ENCODE data around the gene SDR42E2. TPM values are rescaled to one million over a fixed set of nuclear protein-coding genes. Genes with fewer than 3 reads are reported as not detected.
A peak's percentile ranks its signal among the peaks of the same experiment; 100 is the strongest.

SDR42E2 gene
- total RNA-seq, 2 experiments from 2014 or later, result not detected

DNA sequence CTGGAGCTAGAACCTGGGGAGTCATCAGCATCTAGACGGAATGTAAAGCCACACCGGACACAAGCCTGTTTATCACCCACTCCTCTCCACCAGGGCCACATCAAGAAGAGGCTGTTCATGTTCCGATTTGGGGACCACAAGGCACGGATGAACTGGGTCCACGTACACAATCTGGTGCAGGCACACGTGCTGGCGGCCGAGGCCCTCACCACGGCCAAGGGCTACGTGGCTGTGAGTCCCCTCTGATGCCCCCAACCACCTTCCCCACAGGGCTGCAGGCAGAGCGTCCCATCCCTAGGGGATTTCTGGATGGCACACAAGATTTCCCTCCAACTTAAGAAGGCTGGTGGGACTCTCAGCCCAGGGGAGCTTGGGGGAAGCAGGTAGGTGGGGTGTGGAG is 19.1 kb downstream of the SDR42E2 start:
- H3K36me3 Mint-ChIP-seq, result no peaks in the 10 kb centered on the region
- no peaks in the 10 kb centered on the region for H3K9me3 Mint-ChIP-seq
- H3K4me1 Mint-ChIP-seq, result no peaks in the 10 kb centered on the region
- H3K27ac Mint-ChIP-seq, result no peak overlapping the region
- no peaks in the 10 kb centered on the region for H3K27me3 Mint-ChIP-seq
- no peak overlapping the region for H3K4me3 Mint-ChIP-seq
- DNase-seq, result no peak

DNA sequence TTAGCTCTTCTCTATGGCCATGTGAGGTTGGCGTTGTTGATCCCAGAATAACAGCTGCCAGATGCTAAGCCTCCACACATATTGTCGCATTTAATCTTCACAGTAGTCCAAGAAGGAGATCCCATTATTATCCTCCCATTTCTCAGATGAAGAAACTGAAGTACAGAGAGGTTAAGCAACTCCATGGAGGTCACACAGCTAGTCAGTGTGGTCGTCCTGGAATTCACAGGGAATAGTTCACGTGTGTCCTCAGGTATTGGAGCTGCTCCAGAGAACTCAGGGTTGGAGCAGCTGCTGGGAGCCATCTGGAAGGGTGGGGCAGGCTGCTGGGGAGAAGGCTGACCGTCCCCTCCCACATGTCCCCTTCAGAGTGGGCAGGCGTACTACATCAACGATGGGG is 19.5 kb downstream of the SDR42E2 start:
- Mint-ChIP-seq H3K27me3 (no peaks in the 10 kb centered on the region), H3K4me3 (no peak overlapping the region), H3K4me1 (no peaks in the 10 kb centered on the region), H3K9me3 (no peaks in the 10 kb centered on the region), H3K27ac (no peak overlapping the region), H3K36me3 (no peaks in the 10 kb centered on the region)
- no peak for DNase-seq

DNA sequence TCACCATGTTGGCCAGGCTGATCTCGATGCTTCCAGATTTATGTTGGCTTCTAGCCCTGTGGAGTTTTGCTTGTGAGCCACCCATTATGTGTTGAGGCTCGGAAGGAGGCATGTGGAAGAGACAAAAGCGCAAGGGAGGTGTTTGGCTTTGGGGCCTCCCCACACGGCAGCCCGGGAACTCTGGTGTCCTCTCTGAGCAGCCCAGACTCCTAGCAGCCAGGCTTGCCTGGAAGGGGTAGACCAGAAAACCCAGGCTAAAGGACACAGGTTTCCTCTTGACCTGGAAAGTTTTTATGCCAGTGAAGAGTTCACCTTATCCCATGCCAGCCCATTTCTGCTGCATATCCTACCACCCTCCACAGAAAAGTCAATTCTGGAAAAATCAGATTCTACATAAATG is 21.0 kb downstream of the SDR42E2 start:
- H3K9me3 Mint-ChIP-seq, result no peaks in the 10 kb centered on the region
- no peak for DNase-seq
- H3K27ac Mint-ChIP-seq, result no peak overlapping the region
- H3K36me3 Mint-ChIP-seq, result no peaks in the 10 kb centered on the region
- H3K4me1 Mint-ChIP-seq, result peaks cover 8% of the 10 kb centered on the region
- H3K4me3 Mint-ChIP-seq, result no peak overlapping the region
- no peaks in the 10 kb centered on the region for H3K27me3 Mint-ChIP-seq

DNA sequence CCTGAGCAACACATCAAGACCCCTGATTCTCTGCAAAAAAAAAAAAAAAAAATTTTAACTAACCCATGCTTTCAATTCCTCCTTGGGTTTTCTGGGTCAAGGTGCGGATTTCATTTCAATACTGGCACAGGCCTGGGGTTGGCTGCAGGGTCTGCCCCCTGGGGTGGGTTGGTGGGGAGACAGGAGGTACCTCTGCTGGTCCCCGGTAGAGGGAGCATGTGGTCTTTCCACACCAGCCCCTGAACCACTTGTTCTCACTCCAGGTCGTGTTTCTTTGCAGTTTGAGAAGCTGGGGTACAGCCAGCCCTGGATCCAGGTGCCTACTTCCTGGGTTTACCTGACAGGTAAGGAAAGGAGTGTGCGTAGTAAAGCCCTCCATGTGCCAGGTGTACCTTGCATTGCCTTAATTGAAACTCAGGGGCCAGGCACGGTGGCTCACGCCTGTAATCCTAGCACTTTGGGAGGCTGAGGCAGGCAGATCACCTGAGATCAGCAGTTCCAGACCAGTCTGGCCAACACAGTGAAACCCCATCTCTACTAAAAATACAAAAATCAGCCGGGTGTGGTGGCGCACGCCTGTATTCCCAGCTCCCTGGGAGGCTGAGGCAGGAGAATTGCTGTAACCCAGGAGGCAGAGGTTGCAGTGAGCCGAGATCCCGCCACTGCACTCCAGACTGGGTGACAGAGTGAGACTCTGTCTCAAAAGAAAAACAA is 21.8 kb downstream of the SDR42E2 start:
- no peak overlapping the region for H3K27ac Mint-ChIP-seq
- H3K36me3 Mint-ChIP-seq, result no peaks in the 10 kb centered on the region
- H3K4me3 Mint-ChIP-seq, result no peak overlapping the region
- H3K9me3 Mint-ChIP-seq, result no peaks in the 10 kb centered on the region
- H3K27me3 Mint-ChIP-seq, result no peaks in the 10 kb centered on the region
- DNase-seq, result no peak
- peaks cover 15% of the 10 kb centered on the region for H3K4me1 Mint-ChIP-seq

DNA sequence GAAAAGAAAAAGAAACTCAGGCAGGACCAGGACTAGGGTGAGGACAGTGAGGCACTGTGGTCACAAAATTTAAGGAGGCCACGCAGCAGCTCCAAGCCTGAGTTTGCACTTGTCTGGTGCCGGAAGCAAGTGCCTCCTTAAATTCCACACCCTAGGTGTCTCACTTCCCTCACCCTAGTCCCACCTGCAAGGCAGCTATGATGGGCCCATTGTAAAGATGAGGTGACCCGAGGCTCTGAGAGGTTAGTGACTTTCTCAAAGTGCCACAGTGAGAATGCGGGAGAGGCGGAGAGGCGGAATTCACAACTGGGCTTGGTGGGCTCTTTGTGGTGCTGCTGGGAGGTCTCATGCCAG is 22.3 kb downstream of the SDR42E2 start:
- no peak for DNase-seq
- H3K36me3 Mint-ChIP-seq, result no peaks in the 10 kb centered on the region
- H3K4me3 Mint-ChIP-seq, result no peak overlapping the region
- peaks cover 20% of the 10 kb centered on the region for H3K4me1 Mint-ChIP-seq
- no peaks in the 10 kb centered on the region for H3K9me3 Mint-ChIP-seq
- H3K27ac Mint-ChIP-seq, result no peak overlapping the region
- H3K27me3 Mint-ChIP-seq, result no peaks in the 10 kb centered on the region

DNA sequence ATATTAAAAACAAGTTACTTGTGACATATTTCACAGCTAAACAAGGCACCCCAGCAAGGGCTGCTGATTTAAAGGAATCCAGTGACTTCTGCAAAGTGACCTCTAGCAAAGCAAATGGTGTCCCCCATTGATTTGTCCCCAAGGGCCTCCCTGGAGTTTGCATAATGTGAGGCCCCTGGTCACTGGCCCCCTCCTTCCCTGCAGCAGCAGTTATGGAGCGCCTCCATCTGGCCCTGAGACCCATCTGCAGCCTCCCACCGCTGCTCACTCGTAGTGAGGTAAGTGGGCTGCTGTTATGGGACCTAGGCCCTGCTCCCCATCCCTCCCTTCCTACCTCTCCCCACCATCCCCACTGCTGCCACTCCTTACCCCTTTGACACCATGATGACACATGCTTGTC is 24.2 kb downstream of the SDR42E2 start:
- DNase-seq, result no peak
- Mint-ChIP-seq H3K27ac (no peak overlapping the region), H3K27me3 (no peaks in the 10 kb centered on the region), H3K4me1 (peaks cover 23% of the 10 kb centered on the region), H3K9me3 (no peaks in the 10 kb centered on the region), H3K36me3 (no peaks in the 10 kb centered on the region), H3K4me3 (no peak overlapping the region)

DNA sequence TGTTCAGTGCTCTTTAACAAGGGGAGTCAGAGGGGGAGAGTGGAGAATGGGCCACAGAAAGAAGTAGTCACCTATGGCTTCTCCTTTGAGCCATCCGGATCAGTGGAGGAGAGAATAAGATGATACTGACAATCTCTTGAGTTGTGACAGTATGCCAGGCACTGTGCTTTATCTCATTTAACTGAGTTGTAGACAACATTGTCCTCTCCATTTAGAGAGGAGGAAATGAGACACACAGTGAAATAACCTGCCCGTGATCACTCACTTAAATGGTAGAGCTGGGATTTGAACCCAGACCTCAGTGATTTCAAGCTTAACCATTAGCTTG is 25.9 kb downstream of the SDR42E2 start:
- Mint-ChIP-seq H3K27me3 (no peaks in the 10 kb centered on the region), H3K4me1 (peaks cover 30% of the 10 kb centered on the region), H3K36me3 (no peaks in the 10 kb centered on the region), H3K9me3 (no peaks in the 10 kb centered on the region), H3K4me3 (no peak overlapping the region), H3K27ac (peak overlapping the region; percentile 98)
- no peak for DNase-seq

DNA sequence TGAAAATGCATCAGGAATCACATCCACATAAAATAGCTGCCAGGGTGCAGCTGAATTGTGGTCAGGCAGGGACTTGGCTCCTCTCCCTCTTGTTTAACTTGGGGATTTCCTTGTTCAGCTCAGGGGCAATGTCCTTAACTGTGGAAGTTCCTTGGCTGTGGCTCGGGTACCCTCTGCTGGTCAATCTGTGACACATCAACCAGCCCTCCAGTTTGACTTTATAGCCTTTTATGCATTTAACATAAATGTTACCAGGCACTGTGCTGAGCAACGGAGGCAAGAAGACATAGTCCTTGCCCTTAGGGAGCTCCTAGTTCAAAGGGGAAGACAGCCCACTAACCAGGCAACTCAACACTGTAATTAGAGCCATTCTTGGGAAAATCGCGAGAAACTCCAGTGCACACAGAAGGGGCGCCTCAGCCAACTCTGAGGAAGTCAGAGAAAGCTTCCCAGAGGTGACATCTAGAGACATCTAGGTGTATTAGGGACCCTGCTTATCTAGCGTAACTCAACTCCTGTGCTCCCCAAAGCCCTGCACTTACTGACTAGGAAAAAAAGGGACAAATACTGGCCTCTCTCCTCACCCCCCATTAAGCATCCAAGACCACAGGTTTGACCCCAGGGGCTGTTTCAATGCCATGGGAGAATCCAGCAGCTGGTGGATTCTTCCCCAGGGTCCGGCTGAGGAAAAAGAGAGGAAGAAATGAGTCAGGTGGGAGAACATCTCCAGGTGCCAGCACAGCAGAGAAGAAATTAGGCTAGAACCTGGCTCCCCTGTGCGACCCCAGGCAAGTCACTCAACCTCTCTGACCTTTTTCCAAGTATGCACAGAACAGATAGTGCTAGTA is 26.5 kb downstream of the SDR42E2 start:
- Mint-ChIP-seq H3K4me3 (peak overlapping the region; percentile 93), H3K27me3 (no peaks in the 10 kb centered on the region), H3K9me3 (peaks cover 5% of the 10 kb centered on the region), H3K27ac (peak overlapping the region; percentile 98), H3K36me3 (peaks cover 4% of the 10 kb centered on the region), H3K4me1 (peaks cover 36% of the 10 kb centered on the region)
- peak; percentile 56 for DNase-seq

DNA sequence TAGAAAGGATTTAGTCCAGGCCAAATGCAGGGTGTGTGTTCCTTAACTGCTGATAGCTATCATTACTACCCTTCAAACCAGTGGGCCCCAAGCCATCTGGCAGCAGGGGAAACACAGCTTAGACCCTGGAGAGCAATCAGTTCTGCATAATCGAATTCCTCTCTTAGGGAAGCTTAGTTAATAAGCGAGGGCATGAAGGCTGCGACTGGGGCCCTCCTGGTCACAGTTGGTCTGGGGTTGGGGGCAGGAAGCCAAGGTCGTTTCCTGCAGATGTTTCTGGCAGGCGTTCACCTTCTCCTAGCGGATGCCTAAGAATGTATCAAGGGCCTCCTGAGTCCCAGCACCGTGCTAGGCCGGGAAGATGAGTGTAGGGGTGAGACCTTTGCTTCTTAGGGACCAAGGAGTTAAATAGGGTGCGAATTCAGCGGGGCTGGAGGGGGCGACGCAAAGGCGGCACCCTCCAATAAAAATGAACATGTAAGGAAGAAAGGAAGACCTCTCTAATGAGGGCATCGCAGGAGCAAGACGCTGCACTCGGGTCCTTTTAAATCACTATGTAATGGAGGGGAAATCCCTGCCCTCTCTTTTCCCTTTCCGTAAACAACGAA is 27.3 kb downstream of the SDR42E2 start:
- Mint-ChIP-seq H3K27me3 (no peaks in the 10 kb centered on the region), H3K36me3 (peaks cover 8% of the 10 kb centered on the region), H3K9me3 (peaks cover 9% of the 10 kb centered on the region), H3K4me3 (peak overlapping the region; percentile 93), H3K27ac (peak overlapping the region; percentile 98), H3K4me1 (peaks cover 41% of the 10 kb centered on the region)
- DNase-seq, result no peak

DNA sequence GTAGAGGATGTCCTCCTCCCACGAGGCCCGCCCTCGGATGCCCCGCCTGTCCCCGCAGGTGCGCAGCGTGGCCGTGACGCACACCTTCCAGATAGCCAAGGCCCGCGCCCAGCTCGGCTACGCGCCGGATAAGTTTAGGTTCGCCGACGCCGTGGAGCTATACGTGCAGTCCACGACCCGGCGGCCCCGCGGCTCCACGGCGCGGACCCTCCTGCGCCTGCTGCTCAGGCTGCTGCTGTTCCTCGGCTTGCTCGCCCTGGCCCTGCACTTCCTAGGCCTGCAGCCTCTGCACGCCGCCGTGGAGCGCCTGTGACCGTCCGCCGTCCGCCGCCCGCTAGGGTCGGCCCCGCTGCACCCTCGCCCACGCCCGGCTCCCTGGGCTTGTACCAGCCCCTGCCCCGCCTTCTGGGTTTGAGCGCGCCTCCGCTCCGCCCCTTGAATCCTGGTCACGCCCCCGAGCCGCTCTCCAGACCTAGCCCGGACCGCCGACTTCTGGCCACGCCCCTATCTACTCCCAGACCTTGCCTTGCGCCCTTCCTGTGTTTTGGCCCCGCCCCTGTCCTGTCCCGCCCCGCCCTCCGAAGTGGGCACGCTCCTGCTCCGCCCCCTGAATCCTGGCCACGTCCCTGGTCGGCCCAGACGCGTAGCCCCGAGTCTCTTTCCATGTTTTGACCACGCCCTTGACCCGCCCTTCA is 27.9 kb downstream of the SDR42E2 start:
- Mint-ChIP-seq H3K4me3 (peak overlapping the region; percentile 93), H3K27me3 (peaks cover under 1% of the 10 kb centered on the region), H3K4me1 (peaks cover 47% of the 10 kb centered on the region), H3K36me3 (peaks cover 10% of the 10 kb centered on the region), H3K9me3 (peaks cover 10% of the 10 kb centered on the region), H3K27ac (peak overlapping the region; percentile 98)
- peak; percentile 99 for DNase-seq

DNA sequence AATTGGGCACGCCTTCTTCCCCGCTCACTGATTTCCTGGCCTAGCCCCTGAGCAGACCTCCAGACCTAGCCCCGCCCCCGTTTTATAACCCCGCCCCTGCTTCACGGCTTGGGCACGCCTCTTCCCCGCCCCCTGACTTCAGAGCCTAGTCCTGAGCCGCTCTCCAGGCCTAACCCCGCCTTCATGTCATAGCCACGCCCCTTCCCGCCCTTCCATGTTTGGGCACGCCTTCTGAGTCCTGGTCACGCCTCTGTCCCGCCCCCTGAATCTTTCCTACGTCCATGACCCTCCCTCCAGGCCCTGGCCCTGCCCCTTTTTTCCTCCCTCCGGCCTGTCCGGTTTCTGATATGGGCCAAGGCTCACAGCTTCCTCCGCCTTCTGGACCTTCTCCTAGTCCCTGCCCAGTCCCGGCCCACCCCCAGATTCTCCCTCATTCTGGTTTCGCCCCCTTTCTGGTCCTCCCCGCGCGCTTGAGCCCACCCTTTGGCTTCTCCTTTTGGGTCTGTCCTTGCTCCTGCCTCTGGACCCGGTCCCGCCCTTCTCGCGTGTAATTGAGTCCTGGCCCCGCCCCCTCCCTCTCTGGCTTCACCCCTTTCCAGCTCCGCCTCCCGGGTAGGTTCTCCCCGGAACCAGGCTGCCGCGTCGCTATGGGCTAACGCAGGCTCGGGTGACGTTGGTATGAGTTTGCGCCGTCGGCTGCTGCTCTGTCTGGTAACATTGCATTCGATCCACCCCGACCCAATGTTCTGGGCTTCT is 28.6 kb downstream of the SDR42E2 start:
- peak overlapping the region; percentile 93 for H3K4me3 Mint-ChIP-seq
- H3K9me3 Mint-ChIP-seq, result peaks cover 13% of the 10 kb centered on the region
- H3K36me3 Mint-ChIP-seq, result peaks cover 13% of the 10 kb centered on the region

DNA sequence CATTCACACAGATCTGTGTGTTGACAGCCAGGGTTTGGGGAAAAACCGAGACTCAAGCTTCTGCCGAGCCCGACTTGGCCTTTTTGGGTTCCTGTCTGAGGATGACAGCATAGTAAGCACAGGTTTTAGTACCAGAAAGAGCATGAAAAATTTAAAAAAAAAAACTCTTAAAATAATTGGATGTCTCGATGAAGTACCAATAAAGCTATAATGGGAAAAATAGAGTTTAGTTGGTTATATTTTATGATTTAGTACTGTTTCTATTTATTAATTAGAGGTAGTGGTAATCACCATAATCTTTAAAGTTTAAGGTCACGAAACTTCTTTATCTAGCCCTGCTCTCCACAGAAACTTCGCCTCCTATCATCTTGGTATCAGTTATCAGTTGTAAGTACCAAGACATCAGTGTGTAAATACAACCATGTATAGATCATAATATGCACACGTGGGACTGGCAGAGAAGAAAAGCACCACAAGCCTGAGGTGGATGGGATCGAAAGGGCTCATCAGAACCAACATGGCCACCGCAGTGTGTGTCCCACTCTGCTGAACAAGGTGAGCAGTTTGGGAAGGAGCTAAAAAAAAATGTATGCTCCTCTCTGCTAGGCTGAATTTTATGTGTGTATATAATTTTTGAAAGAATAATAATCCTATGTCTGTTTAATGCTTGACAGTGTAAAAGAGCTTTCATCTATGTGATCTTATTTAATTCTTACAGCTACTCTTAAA is 29.4 kb downstream of the SDR42E2 start:
- H3K9me3 Mint-ChIP-seq, result peaks cover 13% of the 10 kb centered on the region
- H3K27ac Mint-ChIP-seq, result peak overlapping the region; percentile 98
- peaks cover 6% of the 10 kb centered on the region for H3K27me3 Mint-ChIP-seq
- peak; percentile 49 for DNase-seq
- H3K4me1 Mint-ChIP-seq, result peaks cover 56% of the 10 kb centered on the region
- peak overlapping the region; percentile 93 for H3K4me3 Mint-ChIP-seq
- peaks cover 13% of the 10 kb centered on the region for H3K36me3 Mint-ChIP-seq

More for the DNA sequence above, 28.6 kb downstream of the SDR42E2 start:
- Mint-ChIP-seq H3K4me1 (peaks cover 53% of the 10 kb centered on the region), H3K27me3 (peaks cover 6% of the 10 kb centered on the region), H3K27ac (peak overlapping the region; percentile 98)
- peak; percentile 98 for DNase-seq

DNA sequence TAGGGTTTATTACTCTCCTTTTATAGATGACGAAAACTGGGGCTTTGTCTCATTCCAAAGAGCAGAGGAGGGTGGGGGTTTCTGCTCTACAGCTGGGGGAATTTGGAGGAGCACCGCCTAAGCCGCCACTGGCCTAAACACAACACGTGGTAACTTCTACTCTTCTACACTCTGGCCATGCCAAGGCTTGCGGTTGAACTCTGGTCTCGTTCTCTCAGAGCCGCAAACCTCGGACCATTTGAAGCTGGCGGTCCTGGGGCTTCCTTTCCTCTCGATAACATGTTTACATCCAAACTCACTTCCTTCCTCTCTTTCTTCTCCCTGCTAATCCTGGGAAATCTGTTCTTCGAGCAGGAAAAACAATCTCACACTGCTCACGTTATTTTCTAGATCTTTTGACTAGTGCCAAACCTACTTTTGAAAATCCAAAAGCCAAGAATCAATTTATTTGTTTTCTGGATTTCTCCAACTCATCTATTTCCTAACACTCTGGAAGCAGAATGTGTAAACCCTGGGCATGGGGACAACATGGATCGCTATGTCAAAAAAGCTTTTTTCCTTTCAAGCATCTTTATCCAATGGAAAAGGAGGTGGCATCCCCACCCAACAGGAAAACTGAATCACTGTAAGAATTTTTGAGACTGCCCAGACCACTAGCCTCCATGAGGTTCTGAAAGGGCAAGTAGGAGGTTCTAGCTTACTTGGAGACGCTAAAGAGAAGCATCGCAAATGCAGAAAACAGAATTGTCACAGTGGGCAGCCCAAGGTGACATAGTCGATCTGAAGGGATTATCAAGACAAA is 30.2 kb downstream of the SDR42E2 start:
- Mint-ChIP-seq H3K4me3 (peak overlapping the region; percentile 85), H3K36me3 (peaks cover 13% of the 10 kb centered on the region), H3K4me1 (peaks cover 54% of the 10 kb centered on the region), H3K27me3 (peaks cover 6% of the 10 kb centered on the region), H3K27ac (peak overlapping the region; percentile 98), H3K9me3 (peaks cover 13% of the 10 kb centered on the region)
- peak; percentile 85 for DNase-seq
